A549 (cell line): ENCODE measurements around the gene SIX2. TPM values are rescaled to one million over a fixed set of nuclear protein-coding genes. Genes with fewer than 3 reads are reported as not detected.

ENCODE experiments used
- ATAC-seq, 2 experiments: fragments of 200-7000 bp in 1 of 2; fragments of >200 bp in 1 of 2; cut with Nextera tagmentation in 1 of 2; cut with Tn5 transposase in 1 of 2; 3 replicates each; pipeline versions ENCODE4 v1.8.0 to v1.9.1; 2018 to 2020; ENCODE audit warnings: mild to moderate bottlenecking in 1 of 2, moderate library complexity in 1 of 2
- CTCF ChIA-PET: fragments of 300-600 bp; sonication (Branson Sonifier 250); formaldehyde crosslinking; extraction: SDS; loops from one replicate; lab custom pipeline; 2021; ENCODE audit warnings: antibody characterized with exemption, inconsistent platforms; lab: Yijun Ruan, JAX
- POLR2A ChIA-PET: fragments of 350-600 bp; formaldehyde crosslinking; extraction: SDS; loops from one replicate; lab custom pipeline; 2021; ENCODE audit warnings: antibody characterized with exemption, inconsistent platforms; lab: Yijun Ruan, JAX
- DNase-seq, 2 experiments: peaks; one replicate each; pipeline versions ENCODE4 v3.0.0 to v3.0.0-alpha.2; 2011 to 2016; ENCODE audit warnings: low read depth in 1 of 2, low spot score in 1 of 2
- FAIRE-seq: peaks from 2 replicates; lab custom pipeline; 2011; peaks lifted over from hg19 to GRCh38; lab: Jason Lieb, UNC
- H3K27ac ChIP-seq, 2 experiments: fragments of >200 bp; sonication (Bioruptor Twin); formaldehyde crosslinking; 3 replicates each; pipeline ENCODE4 v1.5.1; 2016 to 2017
- H3K4me1 ChIP-seq: fragments of >200 bp; sonication (Bioruptor Twin); formaldehyde crosslinking; 3 replicates; pipeline ENCODE4 v1.6.1; 2016
- H3K4me2 ChIP-seq: fragments of >200 bp; sonication (Bioruptor Twin); formaldehyde crosslinking; 3 replicates; pipeline ENCODE4 v1.6.1; 2016
- H3K4me3 ChIP-seq: fragments of >200 bp; sonication (Bioruptor Twin); formaldehyde crosslinking; 3 replicates; pipeline ENCODE4 v1.5.1; 2016
- H3K9me3 ChIP-seq: fragments of >200 bp; sonication (Bioruptor Twin); formaldehyde crosslinking; 3 replicates; pipeline ENCODE4 v1.6.1; 2016
- CHD2 ChIP-seq: fragments of 150-350 bp; IDR thresholded peaks from 2 replicates; pipeline ENCODE4 v1.6.1; 2014; ENCODE audit warnings: low read length; ENCODE audit not compliant: partially characterized antibody
- EHF ChIP-seq: fragments of 250-450 bp; sonication (Bioruptor Pico); IDR thresholded peaks from 2 replicates; pipeline ENCODE4 v1.5.0; 2020; ENCODE audit warnings: mild to moderate bottlenecking
- ESRRA ChIP-seq: fragments of 150-350 bp; IDR thresholded peaks from 2 replicates; pipeline ENCODE4 v1.6.1; 2014; ENCODE audit warnings: mild to moderate bottlenecking, low read length, borderline replicate concordance
- FOSB ChIP-seq: fragments of 250-450 bp; sonication (Bioruptor Pico); IDR thresholded peaks from 2 replicates; pipeline ENCODE4 v1.5.0; 2020; ENCODE audit warnings: mild to moderate bottlenecking, moderate library complexity
- FOSL2 ChIP-seq, 2 experiments: fragments of 450-650 bp in 1 of 2; fragments of >200 bp in 1 of 2; sonication (Bioruptor Twin) in 1 of 2; formaldehyde crosslinking; IDR thresholded peaks; 2 replicates each; pipeline versions ENCODE4 v1.5.0 to v1.6.1; 2016 to 2020; ENCODE audit warnings: mild to moderate bottlenecking in 1 of 2, moderate library complexity in 1 of 2
- FOXS1 ChIP-seq: fragments of 250-450 bp; sonication (Bioruptor Pico); IDR thresholded peaks from 2 replicates; pipeline ENCODE4 v1.5.0; 2020; ENCODE audit warnings: mild to moderate bottlenecking, moderate library complexity
- GATA3 ChIP-seq: IDR thresholded peaks from 2 replicates; pipeline ENCODE4 v1.6.1; 2012; ENCODE audit warnings: borderline replicate concordance
- HEYL ChIP-seq: fragments of 250-450 bp; sonication (Bioruptor Pico); IDR thresholded peaks from 2 replicates; pipeline ENCODE4 v1.8.0; 2021; ENCODE audit warnings: mild to moderate bottlenecking, moderate library complexity
- HOXA7 ChIP-seq: fragments of 250-450 bp; sonication (Bioruptor Pico); IDR thresholded peaks from 2 replicates; pipeline ENCODE4 v1.5.0; 2020; ENCODE audit warnings: mild to moderate bottlenecking, moderate library complexity
- HOXB13 ChIP-seq: fragments of 250-450 bp; sonication (Bioruptor Pico); IDR thresholded peaks from 2 replicates; pipeline ENCODE4 v1.5.0; 2020; ENCODE audit warnings: low read depth, mild to moderate bottlenecking, moderate library complexity
- HOXB5 ChIP-seq: fragments of 250-450 bp; sonication (Bioruptor Pico); IDR thresholded peaks from 2 replicates; pipeline ENCODE4 v1.5.0; 2020; ENCODE audit warnings: mild to moderate bottlenecking, moderate library complexity
- KDM1A ChIP-seq: fragments of 200-600 bp; sonication (generic); IDR thresholded peaks from 2 replicates; pipeline ENCODE4 v1.6.1; 2016; ENCODE audit warnings: low read depth, mild to moderate bottlenecking
- KDM5A ChIP-seq: fragments of 200-600 bp; sonication (generic); IDR thresholded peaks from 2 replicates; pipeline ENCODE4 v1.6.1; 2016; ENCODE audit warnings: antibody characterized with exemption, mild to moderate bottlenecking
- MYC ChIP-seq: IDR thresholded peaks from 2 replicates; pipeline ENCODE4 v1.6.1; 2012; ENCODE audit warnings: mild to moderate bottlenecking, inconsistent platforms, low read length, improper control_type of control experiment, borderline replicate concordance
- NFE2L2 ChIP-seq: fragments of 150-350 bp; conservative IDR thresholded peaks from 2 replicates; pipeline ENCODE4 v1.6.1; 2014; ENCODE audit warnings: low read length
- NR3C1 ChIP-seq: fragments of >200 bp; sonication (Bioruptor Twin); formaldehyde crosslinking; IDR thresholded peaks from 3 replicates; pipeline ENCODE4 v1.6.1; 2017
- POLR2A ChIP-seq: IDR thresholded peaks from 2 replicates; pipeline ENCODE4 v1.6.1; 2012; ENCODE audit warnings: mild to moderate bottlenecking, low read length
- POLR2AphosphoS2 ChIP-seq: conservative IDR thresholded peaks from 2 replicates; pipeline ENCODE4 v1.6.1; 2012; ENCODE audit warnings: low read length, improper control_type of control experiment, inconsistent platforms
- RARB ChIP-seq: fragments of 250-450 bp; sonication (Bioruptor Pico); IDR thresholded peaks from 2 replicates; pipeline ENCODE4 v1.8.0; 2021; ENCODE audit warnings: mild to moderate bottlenecking, moderate library complexity
- SMC3 ChIP-seq: fragments of >200 bp; sonication (Bioruptor Twin); formaldehyde crosslinking; IDR thresholded peaks from 3 replicates; pipeline ENCODE4 v1.6.1; 2018; ENCODE audit warnings: inconsistent platforms
- SREBF2 ChIP-seq: fragments of 450-650 bp; IDR thresholded peaks from 2 replicates; pipeline ENCODE4 v1.6.1; 2014; ENCODE audit warnings: mild to moderate bottlenecking, moderate library complexity
- TP53 ChIP-seq: fragments of 250-450 bp; sonication (Bioruptor Pico); IDR thresholded peaks from 2 replicates; pipeline ENCODE4 v1.5.0; 2021; ENCODE audit warnings: mild to moderate bottlenecking, moderate library complexity
- ZC3H11A ChIP-seq: fragments of 450-650 bp; IDR thresholded peaks from 2 replicates; pipeline ENCODE4 v1.6.1; 2014; ENCODE audit warnings: antibody characterized with exemption, mild to moderate bottlenecking
- ZFP36 ChIP-seq: fragments of 450-650 bp; IDR thresholded peaks from 2 replicates; pipeline ENCODE4 v1.6.1; 2014; ENCODE audit warnings: borderline replicate concordance; ENCODE audit not compliant: partially characterized antibody
- WGBS: methylation state at CpG from one replicate; pipeline ENCODE4 v1.1.6; 2017; ENCODE audit errors: missing lambda C conversion rate; 5-methylcytosine and 5-hydroxymethylcytosine counted together
- polyA plus RNA-seq, 4 experiments: library from polyadenylated mRNA; depleted of rRNA in 3 of 4; stranded (reverse); fragments of >200 nt; fragmentation: RNase III in 1 of 4; extraction: RNeasy Plus Mini Kit Qiagen cat#74134 plus additional on column Dnase treatment in 1 of 4; gene quantifications; 2 replicates in 3 of 4; 3 replicates in 1 of 4; pipeline ENCODE4 v1.2.3, GENCODE V29; 2011 to 2017
- TF ChIP-seq, protein P1 (sequence below): IDR thresholded peaks from 2 replicates; pipeline ENCODE4 v1.6.1; 2012

The SIX2 gene
- polyA plus RNA-seq, 2 of the 4 experiments (the other 2 are of a cell fraction): 0.10 to 0.15 TPM

DNA sequence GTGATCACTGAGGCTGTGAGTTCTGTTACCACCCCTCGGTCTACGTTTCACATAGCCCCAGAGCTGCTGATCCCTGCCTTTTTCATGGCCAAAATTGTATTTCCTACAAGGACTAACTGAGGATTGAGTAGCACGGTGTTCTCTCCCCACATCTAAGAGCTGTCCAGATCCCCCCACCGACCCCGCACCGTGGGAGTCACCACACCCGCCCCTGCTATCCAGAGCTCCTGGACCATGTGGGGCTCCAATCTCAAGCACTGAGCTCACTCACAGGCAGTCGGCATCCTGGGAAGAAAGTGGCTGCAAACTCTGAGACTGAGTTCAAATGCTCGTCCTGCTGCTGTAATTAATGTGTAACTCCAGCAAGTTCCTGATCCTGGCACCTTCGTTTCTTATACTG is 9.7 kb downstream of the SIX2 start:
- 52% methylated on average over 10 of the region's 10 CpGs for WGBS

DNA sequence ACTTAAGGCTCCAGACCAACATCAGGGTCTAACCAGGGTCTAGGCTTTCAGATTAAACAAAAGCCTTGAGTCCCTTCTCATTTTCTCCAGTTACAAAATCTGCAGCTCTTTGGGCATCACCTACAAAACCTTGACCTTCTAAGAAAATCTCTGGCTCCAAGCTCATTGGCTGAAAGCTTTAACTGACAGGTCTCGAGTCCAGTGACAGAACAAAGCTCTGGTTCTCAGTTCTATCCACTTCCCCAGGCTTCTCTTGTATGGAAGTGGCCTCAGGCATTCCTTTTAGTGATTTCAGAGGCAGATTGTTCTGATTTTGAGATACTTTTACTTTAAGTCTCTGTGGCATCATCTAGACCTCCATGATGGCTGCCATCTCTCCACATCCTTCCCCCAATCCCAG is 11.3 kb downstream of the SIX2 start:
- H3K4me2 ChIP-seq: no peak overlapping the region
- TF ChIP-seq, protein P1, sequence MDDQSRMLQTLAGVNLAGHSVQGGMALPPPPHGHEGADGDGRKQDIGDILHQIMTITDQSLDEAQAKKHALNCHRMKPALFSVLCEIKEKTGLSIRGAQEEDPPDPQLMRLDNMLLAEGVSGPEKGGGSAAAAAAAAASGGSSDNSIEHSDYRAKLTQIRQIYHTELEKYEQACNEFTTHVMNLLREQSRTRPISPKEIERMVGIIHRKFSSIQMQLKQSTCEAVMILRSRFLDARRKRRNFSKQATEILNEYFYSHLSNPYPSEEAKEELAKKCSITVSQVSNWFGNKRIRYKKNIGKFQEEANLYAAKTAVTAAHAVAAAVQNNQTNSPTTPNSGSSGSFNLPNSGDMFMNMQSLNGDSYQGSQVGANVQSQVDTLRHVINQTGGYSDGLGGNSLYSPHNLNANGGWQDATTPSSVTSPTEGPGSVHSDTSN: no peak
- TF ChIP-seq HEYL (CRISPR knock-in tag) (no peak), EHF (CRISPR knock-in tag) (no peak), SREBF2 (no peak), HOXB5 (CRISPR knock-in tag) (no peak), FOXS1 (CRISPR knock-in tag) (no peak), MYC (no peak), KDM1A (no peak), HOXB13 (CRISPR knock-in tag) (no peak), TP53 (CRISPR knock-in tag) (no peak), NR3C1 (no peak), GATA3 (no peak)
- TF ChIP-seq, all 56 proteins: peak for 0
- no peak overlapping the region for H3K27ac ChIP-seq
- no peaks in the 10 kb centered on the region for H3K4me1 ChIP-seq
- no peak overlapping the region for H3K4me3 ChIP-seq
- ChIA-PET CTCF (interaction anchor here (1.0 to 10.8 kb wide), 7 partner anchors 9 to 496 kb away, joined by 3 to 63 read pairs (median 7); no protein-coding TSS in a partner anchor), POLR2A (no interaction called here)
- peak in 1 of 2 experiments; percentile 24 for DNase-seq
- no peak for FAIRE-seq
- WGBS: 29% methylated on average over 1 of the region's 1 CpG
- 0 out of 3 replicates have a peak, but pooled peaks cover 2% of the 10 kb centered on the region for H3K9me3 ChIP-seq
- ATAC-seq: no peak

More for the DNA sequence above, 9.7 kb downstream of the SIX2 start:
- no peak for FAIRE-seq
- Histone ChIP-seq H3K9me3 (0 out of 3 replicates have a peak, but pooled peaks cover 2% of the 10 kb centered on the region), H3K4me1 (no peaks in the 10 kb centered on the region), H3K4me3 (no peak overlapping the region), H3K27ac (no peak overlapping the region), H3K4me2 (no peak overlapping the region)
- no peak for TF ChIP-seq NFE2L2
- no peak for TF ChIP-seq HOXA7
- TF ChIP-seq FOXS1 (CRISPR knock-in tag): no peak
- TF ChIP-seq FOSL2 (IDR thresholded peaks at IDR 0.05): no peak
- no peak for TF ChIP-seq FOSL2 (CRISPR knock-in tag; IDR thresholded peaks at IDR 0.05)
- no peak for TF ChIP-seq ZFP36
- TF ChIP-seq RARB (CRISPR knock-in tag): no peak
- TF ChIP-seq POLR2AphosphoS2: no peak
- TF ChIP-seq EHF (CRISPR knock-in tag): no peak
- TF ChIP-seq SMC3: no peak
- no peak for TF ChIP-seq ESRRA
- no peak for TF ChIP-seq POLR2A
- TF ChIP-seq FOSB: no peak
- TF ChIP-seq CHD2: no peak
- TF ChIP-seq SREBF2: no peak
- POLR2A ChIA-PET: no interaction called here
- no peak for ATAC-seq
- no peak for DNase-seq
- CTCF ChIA-PET: interaction anchor here (1.1 to 10.8 kb wide), 7 partner anchors 9 to 26 kb away, joined by 3 to 63 read pairs (median 4); no protein-coding TSS in a partner anchor

DNA sequence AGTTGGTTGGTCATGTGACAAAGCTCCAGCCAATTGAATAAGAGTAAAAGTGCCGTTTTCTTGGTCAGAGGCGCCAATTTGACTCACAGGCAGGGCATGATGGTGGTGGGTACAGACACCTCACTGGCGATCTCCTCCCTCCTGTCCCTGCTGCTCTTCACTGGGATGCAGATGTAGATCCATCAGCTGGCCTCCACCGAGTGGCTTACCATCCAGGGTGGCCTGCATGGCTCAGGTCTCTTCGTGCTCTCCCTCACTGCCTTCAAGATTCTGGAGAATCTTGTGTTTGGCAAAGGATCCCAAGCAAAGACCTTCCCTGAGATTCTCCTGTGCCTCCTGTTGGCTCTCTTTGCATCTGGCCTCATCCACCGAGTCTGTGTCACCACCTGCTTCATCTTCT is 12.9 kb downstream of the SIX2 start:
- DNase-seq: no peak
- CTCF ChIA-PET: interaction anchor here (0.7 to 10.8 kb wide), 5 partner anchors 15 to 499 kb away, joined by 3 to 63 read pairs (median 8); no protein-coding TSS in a partner anchor
- Histone ChIP-seq H3K4me1 (no peaks in the 10 kb centered on the region), H3K4me2 (no peak overlapping the region), H3K9me3 (0 out of 3 replicates have a peak, but pooled peaks cover 2% of the 10 kb centered on the region), H3K4me3 (no peak overlapping the region), H3K27ac (no peak overlapping the region)
- ATAC-seq: no peak; a peak in 1 of 6 replicates
- WGBS: 47% methylated on average over 6 of the region's 6 CpGs
- POLR2A ChIA-PET: no interaction called here
- FAIRE-seq: no peak
- TF ChIP-seq ZC3H11A: no peak
- no peak for TF ChIP-seq KDM5A
